HG03521 (cell line): ENCODE results near the gene APOM.

Source experiments
- ATAC-seq: cut with Tn5 transposase; IDR thresholded peaks from one replicate; pipeline ENCODE4 v1.9.1; 2021; ENCODE audit warnings: mild to moderate bottlenecking, moderate library complexity; ENCODE audit not compliant: unreplicated experiment

The APOM gene

GRCh38 chr6:31676322-31676903 lies 20.7 kb downstream of the APOM start:
- ATAC-seq: no peak

- ATAC-seq: no peak
Observed at GRCh38 chr6:31676904-31677303, 21.2 kb downstream of the APOM start.

- ATAC-seq: no peak
Observed at GRCh38 chr6:31677955-31678354, 22.3 kb downstream of the APOM start.

- ATAC-seq: no peak
Observed at GRCh38 chr6:31680226-31681134, 24.8 kb downstream of the APOM start, which contains the start of gene LY6G5C. Gene LY6G5C (minus strand): TSS chr6:31681067. CDS start chr6:31680373, 694 bp downstream.

- no peak for ATAC-seq
Observed at GRCh38 chr6:31681135-31681671, 25.5 kb downstream of the APOM start.

GRCh38 chr6:31683591-31683990 lies 27.9 kb downstream of the APOM start:
- ATAC-seq: no peak

GRCh38 chr6:31686483-31686882 lies 30.8 kb downstream of the APOM start:
- ATAC-seq: no peak

GRCh38 chr6:31687321-31687720 lies 31.6 kb downstream of the APOM start:
- no peak for ATAC-seq

- no peak for ATAC-seq
Observed at GRCh38 chr6:31687860-31688693, 32.4 kb downstream of the APOM start.

- ATAC-seq: no peak
Observed at GRCh38 chr6:31689249-31690110, 33.8 kb downstream of the APOM start.

- ATAC-seq: no peak
Observed at GRCh38 chr6:31690231-31691077, 34.8 kb downstream of the APOM start.

- ATAC-seq: no peak
Observed at GRCh38 chr6:31691078-31691463, 35.4 kb downstream of the APOM start.

GRCh38 chr6:31691564-31692108 lies 35.9 kb downstream of the APOM start:
- ATAC-seq: no peak

- ATAC-seq: no peak
Observed at GRCh38 chr6:31692353-31692752, 36.7 kb downstream of the APOM start.

- no peak for ATAC-seq
Observed at GRCh38 chr6:31692886-31693285, 37.2 kb downstream of the APOM start.

GRCh38 chr6:31693535-31693934 lies 37.8 kb downstream of the APOM start:
- no peak for ATAC-seq

GRCh38 chr6:31697555-31697954 lies 41.9 kb downstream of the APOM start:
- ATAC-seq: no peak

GRCh38 chr6:31700740-31701401 lies 45.2 kb downstream of the APOM start:
- ATAC-seq: no peak
